PFSK-1 (cell line): ENCODE results near the gene GNB5.

Source experiments
- FOXP2 ChIP-seq: optimal IDR thresholded peaks from 2 replicates; pipeline ENCODE3; 2011; ENCODE audit warnings: borderline replicate concordance, control low read depth, inconsistent platforms; ENCODE audit not compliant: insufficient read depth; ENCODE audit errors: extremely low read length, extremely low read depth
- POLR2AphosphoS5 ChIP-seq: IDR thresholded peaks from 2 replicates; pipeline ENCODE4 v1.6.1; 2012; ENCODE audit warnings: low read depth, mild to moderate bottlenecking, control low read depth, low read length, moderate library complexity
- REST ChIP-seq, 2 experiments: IDR thresholded peaks; 2 replicates each; pipeline versions ENCODE4 v1.6.1 to v1.8.0; 2011 to 2012; ENCODE audit warnings: low read depth in 2 of 2, low read length in 2 of 2, control low read depth in 1 of 2, inconsistent platforms in 1 of 2, mild to moderate bottlenecking in 1 of 2, moderate library complexity in 1 of 2; ENCODE audit not compliant: insufficient read depth in 1 of 2
- SIN3A ChIP-seq: IDR thresholded peaks from 2 replicates; pipeline ENCODE4 v1.6.1; 2012; ENCODE audit warnings: mild to moderate bottlenecking, low read length, moderate library complexity, borderline replicate concordance; ENCODE audit not compliant: insufficient read depth
- TAF1 ChIP-seq: IDR thresholded peaks from 2 replicates; pipeline ENCODE4 v1.6.1; 2012; ENCODE audit warnings: low read length, control low read depth, borderline replicate concordance; ENCODE audit not compliant: insufficient read depth

GNB5 gene

GRCh38 chr15:52233405-52233804 lies 42.2 kb upstream of the GNB5 start:
- no peak for TF ChIP-seq FOXP2
- TF ChIP-seq POLR2AphosphoS5: no peak
- no peak for TF ChIP-seq REST (IDR thresholded peaks at IDR 0.05; ENCODE audit: insufficient read depth in 1 of 2, low read depth in 2 of 2, low read length in 2 of 2)

GRCh38 chr15:52232327-52232726 lies 41.1 kb upstream of the GNB5 start:
- TF ChIP-seq POLR2AphosphoS5 (no peak), FOXP2 (no peak), REST (IDR thresholded peaks at IDR 0.05; ENCODE audit: insufficient read depth in 1 of 2, low read depth in 2 of 2, low read length in 2 of 2) (no peak), SIN3A (no peak), TAF1 (no peak)

GRCh38 chr15:52230073-52230472 lies 38.9 kb upstream of the GNB5 start:
- TF ChIP-seq REST (IDR thresholded peaks at IDR 0.05; ENCODE audit: insufficient read depth in 1 of 2, low read depth in 2 of 2, low read length in 2 of 2) (no peak), SIN3A (no peak), TAF1 (no peak), POLR2AphosphoS5 (no peak), FOXP2 (no peak)

GRCh38 chr15:52228921-52229320 lies 37.7 kb upstream of the GNB5 start:
- TF ChIP-seq POLR2AphosphoS5: no peak
- no peak for TF ChIP-seq FOXP2
- no peak for TF ChIP-seq REST (IDR thresholded peaks at IDR 0.05; ENCODE audit: insufficient read depth in 1 of 2, low read depth in 2 of 2, low read length in 2 of 2)
- TF ChIP-seq TAF1: no peak
- TF ChIP-seq SIN3A: no peak

- TF ChIP-seq FOXP2 (no peak), POLR2AphosphoS5 (no peak), SIN3A (no peak), TAF1 (no peak), REST (IDR thresholded peaks at IDR 0.05; ENCODE audit: insufficient read depth in 1 of 2, low read depth in 2 of 2, low read length in 2 of 2) (no peak)
These were observed 36.3 kb upstream of the GNB5 start for GRCh38 chr15:52227456-52227855.
